Measurements from ENCODE around the gene CHST9.
"Not testable (repeated sequence)": the region's sequence is repeated elsewhere in the genome, so short reads cannot be mapped to it uniquely, and the experiment has no call there.

Gene CHST9

DNA sequence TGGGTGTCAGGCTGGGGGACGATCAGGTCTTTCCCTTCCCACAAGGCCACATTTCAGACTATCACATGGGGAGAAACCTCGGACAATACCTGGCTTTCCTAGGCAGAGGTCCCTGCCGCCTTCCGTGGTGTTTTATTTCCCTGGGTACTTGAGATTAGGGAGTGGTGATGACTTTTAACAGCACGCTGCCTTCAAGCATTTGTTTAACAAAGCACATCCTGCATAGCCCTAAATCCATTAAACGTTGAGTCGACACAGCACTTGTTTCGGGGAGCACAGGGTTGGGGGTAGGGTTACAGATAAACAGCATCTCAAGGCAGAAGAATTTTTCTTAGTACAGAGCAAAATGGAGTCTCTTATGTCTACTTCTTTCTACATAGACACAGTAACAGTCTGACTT, 257.3 kb downstream of the CHST9 start:
- not testable (repeated sequence) for DNase-seq (ENCODE audit: low read depth)

DNA sequence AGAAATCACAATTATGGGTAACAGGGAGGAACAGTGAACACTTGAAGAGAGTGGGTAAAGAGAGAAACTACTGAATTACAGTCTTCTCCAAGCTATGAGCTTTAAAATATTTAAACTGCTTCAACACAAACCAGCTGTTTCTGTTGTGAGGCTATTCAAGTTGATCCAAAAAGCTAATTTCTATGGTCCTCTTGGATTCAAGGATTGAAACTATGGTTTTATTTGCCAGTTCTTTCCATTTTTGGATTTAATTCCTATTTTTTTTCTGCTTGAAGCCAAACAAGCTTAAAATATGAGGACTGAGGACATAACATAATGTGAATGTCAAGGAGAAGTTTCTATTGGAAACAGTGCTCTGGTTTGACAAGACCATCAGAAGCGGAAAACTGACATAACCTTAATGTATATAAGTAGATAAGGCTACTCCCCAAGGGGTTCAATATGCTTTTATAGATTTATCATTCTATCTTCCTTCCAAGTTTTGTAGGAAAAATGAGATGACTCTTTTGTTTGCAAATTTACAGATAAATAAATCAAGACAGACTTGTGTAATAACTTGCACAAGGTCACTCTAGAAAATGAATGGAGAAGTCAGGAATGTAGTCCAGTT, 258.9 kb downstream of the CHST9 start:
- no peak for DNase-seq (ENCODE audit: low read depth)

DNA sequence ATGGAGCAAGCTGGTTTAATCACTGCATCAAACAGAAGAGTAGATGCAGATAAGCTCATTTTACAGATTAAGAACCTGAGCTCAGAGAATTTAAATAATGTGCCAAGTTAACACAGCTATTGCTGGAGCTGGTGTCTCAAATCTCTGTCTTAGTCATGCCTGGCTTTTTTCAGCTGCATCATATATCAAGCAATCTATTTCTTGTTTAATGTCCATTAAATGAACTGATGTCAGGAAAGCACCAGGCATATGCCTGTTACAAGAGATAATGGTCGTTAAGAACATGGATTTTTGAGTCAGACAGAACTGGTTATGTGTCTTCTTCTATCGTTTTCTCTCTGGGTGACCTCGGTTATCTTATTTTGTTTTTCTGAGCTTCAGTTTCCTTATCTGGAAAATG, 259.8 kb downstream of the CHST9 start:
- no peak for DNase-seq (ENCODE audit: low read depth)

- DNase-seq (ENCODE audit: low read depth), result no peak
Measured at GRCh38 chr18:26922313-26922712, 262.8 kb downstream of the CHST9 start.

- DNase-seq (ENCODE audit: low read depth), result no peak
Measured at GRCh38 chr18:26920644-26921043, 264.5 kb downstream of the CHST9 start.

GRCh38 chr18:26919627-26920026, 265.5 kb downstream of the CHST9 start:
- DNase-seq (ENCODE audit: low read depth), result no peak

DNA sequence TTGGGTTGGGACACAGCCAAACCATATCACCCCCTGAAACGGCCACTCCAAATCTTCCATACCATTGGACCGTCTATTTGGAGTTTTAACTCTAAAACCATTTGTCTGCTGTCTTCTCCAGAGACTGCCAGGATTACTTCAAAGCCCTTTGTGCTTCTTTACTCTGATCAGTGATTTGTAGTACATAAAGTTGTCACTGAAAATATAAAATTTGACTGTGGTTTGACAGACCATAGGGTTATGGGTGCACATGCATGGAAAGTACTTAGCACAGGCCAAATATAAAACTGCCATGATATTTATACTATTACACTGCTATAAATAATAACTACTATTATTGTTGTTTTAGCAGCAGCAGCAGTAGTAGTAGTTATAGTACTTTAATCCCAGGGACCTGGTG, 265.9 kb downstream of the CHST9 start:
- no peak for DNase-seq (ENCODE audit: low read depth)

DNA sequence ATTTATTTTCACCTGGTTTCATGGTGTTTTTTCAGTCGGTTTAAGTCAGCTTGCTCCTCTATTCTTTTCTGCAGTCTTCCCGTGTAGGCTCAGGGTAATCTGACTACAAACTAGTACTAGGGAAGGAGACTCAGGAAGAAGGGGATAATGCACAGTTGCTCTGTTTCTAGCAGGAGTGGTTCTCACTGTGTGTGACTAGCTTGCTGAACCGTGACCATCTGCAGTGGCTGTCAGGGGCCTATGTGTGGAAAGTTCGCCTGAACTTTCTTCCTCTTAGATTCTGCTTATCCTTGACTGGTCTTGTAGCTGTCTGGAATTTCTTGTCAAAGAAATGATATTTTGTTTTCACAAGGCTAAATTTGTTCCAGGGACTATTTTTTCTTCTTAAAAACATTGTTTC, 273.3 kb downstream of the CHST9 start:
- no peak for DNase-seq (ENCODE audit: low read depth)

DNA sequence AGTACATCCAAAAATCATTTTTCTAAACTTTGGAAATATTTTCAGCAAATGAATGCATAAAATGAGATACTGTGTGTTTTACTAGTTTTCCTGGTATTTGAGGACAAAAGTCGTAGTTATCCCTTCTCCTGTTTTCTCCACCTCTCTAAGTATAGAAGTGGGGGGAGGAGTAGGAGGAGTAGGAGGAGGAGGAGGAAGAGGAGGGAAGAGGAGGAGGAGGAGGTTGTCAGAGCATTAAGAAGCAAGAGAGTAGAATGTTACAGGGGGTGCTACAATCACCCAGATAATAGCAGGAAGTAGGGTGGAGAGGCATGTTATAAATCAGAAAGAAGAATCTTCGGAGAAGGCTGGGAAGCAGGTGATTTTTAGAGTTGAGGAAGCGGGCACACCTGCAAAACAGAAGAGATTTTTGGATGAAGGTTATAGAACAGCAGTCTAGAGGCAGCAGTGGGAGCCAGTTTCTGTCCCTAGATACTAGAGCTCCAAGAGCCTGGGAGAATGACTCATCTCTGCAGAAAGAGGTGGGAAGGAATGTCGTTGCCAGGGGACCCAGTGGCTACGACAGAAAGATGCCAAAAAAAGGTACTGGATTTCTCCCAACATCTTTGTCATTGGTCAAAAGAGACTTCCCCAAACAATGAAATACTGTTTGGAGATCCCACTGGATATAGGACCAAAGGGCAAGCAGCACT, 275.4 kb downstream of the CHST9 start:
- DNase-seq (ENCODE audit: low read depth), result no peak

DNA sequence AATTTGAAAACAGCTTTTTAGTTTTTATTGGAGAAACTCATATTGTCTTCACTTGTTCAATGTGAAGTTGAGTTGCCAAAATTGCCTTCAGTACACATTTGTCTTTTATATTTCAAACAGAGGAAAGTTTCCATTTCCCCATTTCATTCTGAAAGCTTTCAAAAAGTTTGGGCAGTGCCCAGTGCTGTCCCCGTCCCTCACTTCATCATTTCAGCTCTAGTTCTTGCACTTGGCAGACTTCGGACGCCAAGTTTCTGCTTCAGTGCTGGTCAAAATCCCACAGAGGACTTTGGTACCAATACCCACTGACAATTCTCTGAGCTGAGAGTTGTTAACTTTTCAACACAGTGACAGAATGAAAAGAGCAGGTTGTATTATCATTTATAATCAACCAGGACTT, 276.2 kb downstream of the CHST9 start:
- DNase-seq (ENCODE audit: low read depth), result no peak

- DNase-seq (ENCODE audit: low read depth), result no peak
Measured at GRCh38 chr18:26902291-26902690, 282.8 kb downstream of the CHST9 start.

GRCh38 chr18:26901020-26901419, 284.1 kb downstream of the CHST9 start:
- DNase-seq (ENCODE audit: low read depth), result no peak

DNA sequence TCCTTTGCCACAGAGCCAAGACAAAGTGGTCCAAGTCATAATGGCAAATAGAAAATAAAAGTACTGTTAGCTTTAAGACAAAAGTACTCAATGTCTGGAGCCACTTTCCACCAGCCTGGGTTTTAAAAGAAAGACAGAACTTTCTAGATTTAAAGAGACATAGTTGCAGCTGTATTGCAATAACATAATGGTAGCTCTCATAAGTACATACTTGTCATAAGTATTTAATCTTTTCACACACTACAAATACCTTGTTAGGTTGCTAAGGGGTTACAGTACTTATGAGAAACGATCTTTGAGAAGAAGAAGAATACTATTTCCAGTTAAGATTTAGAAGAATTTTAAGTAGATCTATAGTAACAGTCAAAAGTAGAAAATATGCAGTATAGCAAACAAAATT, 290.7 kb downstream of the CHST9 start:
- DNase-seq (ENCODE audit: low read depth), result no peak

DNA sequence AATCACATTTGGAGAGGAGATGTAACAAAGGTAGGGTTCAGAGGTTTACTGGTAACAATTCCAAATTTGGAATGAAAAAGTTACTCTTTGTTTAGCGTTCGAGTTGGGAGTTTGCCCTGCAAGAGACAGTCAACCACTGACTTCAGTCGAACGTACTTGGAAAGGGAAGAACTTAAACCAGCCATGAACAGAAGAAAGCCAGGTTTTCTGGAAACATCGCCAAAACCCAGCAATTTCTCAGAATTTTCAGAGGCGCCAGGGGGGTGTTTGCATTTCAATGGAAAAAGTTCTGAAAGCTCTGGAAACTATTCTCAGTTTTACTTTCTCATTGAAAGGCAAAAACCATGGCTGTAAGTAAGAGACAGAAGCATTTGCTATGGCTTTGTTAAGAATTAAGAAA, 291.1 kb downstream of the CHST9 start:
- DNase-seq (ENCODE audit: low read depth), result no peak

GRCh38 chr18:26888259-26888658, 296.8 kb downstream of the CHST9 start:
- no peak for DNase-seq (ENCODE audit: low read depth)

DNA sequence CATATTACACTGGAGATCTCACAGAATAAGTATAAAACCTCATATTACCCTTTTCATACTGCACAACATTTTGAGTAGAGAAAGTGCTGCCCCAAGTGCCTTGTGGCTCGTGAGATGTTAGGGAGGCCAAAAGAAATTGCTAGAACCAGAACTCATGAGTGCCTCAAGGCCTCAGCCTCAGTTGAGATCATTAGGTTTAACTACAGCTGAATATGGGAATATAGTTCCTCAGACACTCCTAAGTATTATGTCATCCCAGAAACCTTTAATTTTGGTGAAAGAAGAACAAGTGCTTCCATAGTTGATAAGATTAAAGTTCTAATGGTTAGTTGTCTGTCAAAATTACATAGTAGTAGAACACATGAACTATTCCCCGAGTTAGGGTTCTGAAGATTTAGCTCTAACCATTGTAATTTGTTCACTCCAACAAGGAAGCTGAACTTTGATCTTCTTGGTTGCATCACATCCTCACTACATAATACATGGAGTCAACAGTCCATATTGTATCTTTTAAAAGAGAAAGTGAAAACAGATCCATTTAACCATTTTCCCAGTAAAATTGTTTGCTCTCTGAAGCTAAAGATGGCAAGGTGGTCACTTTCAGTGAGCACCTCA, 310.0 kb downstream of the CHST9 start:
- no peak for DNase-seq (ENCODE audit: low read depth)

DNA sequence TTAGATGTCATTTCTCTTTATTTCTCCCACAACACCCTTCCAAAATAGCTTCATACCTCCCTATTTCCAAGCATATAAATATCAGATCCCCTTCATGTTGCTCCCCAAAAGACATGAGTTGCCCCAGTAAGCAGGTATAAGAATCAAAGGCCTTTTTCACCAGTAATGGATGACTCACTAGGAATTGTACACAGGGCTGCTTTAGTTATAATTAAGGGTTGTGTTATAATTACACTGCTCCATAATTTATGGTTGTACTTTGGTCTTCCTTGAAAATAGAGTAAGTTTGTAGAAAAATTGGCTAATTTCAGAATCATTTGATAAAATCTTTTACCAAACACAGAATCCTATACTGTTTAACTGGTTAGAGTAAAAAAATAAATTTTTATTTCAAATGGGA, 310.8 kb downstream of the CHST9 start:
- no peak for DNase-seq (ENCODE audit: low read depth)

DNA sequence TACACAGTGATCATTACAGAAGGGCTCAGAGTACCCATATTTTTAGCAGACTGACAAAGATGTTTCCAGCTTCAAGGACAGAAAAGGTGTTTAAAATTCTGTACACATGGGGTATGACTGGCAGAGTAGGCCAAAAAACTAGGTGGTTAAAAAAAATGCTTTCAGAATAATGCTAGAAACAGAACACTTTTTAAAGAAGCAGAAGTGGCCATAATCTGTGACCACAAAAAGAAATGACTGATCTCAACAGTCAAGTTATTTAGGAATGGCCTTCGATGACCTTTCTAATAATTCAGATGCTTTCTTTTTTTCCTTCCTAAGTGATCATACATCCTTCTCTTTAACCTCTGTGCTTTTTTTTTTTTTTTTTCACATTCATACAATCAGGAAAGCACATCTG, 315.5 kb downstream of the CHST9 start:
- no peak for DNase-seq (ENCODE audit: low read depth)

- no peak for DNase-seq (ENCODE audit: low read depth)
Measured at GRCh38 chr18:26868968-26869586, 316.0 kb downstream of the CHST9 start.

- no peak for DNase-seq (ENCODE audit: low read depth)
Measured at GRCh38 chr18:26867471-26867870, 317.6 kb downstream of the CHST9 start.

DNA sequence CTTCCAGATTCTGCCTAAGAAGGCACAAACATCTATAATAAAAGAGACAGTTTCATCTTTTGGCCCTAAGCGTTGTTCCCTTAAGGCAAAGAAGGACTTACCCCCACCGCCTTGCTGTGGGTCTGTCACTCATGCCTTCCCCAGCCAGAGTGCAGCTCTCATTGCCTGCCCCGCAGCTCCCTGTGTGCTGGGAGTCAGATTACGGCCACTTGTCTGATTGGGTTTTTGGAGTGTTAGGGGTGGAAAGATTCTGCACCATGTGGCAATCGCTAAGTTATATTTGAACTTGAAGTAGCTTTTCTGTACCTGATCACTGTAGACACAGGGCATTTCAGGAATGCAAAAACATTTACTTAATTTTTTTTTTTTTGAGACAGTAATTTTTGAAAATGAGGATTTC, 319.6 kb downstream of the CHST9 start, which contains the start of gene AQP4:
Gene AQP4, minus strand, starts transcription at position 151 of the 400 bp plus-strand sequence. Its CDS starts 18 bp downstream, at position 133.
- no peak for DNase-seq (ENCODE audit: low read depth)

- DNase-seq (ENCODE audit: low read depth), result no peak
Measured at GRCh38 chr18:26864658-26865057, 320.4 kb downstream of the CHST9 start.

DNA sequence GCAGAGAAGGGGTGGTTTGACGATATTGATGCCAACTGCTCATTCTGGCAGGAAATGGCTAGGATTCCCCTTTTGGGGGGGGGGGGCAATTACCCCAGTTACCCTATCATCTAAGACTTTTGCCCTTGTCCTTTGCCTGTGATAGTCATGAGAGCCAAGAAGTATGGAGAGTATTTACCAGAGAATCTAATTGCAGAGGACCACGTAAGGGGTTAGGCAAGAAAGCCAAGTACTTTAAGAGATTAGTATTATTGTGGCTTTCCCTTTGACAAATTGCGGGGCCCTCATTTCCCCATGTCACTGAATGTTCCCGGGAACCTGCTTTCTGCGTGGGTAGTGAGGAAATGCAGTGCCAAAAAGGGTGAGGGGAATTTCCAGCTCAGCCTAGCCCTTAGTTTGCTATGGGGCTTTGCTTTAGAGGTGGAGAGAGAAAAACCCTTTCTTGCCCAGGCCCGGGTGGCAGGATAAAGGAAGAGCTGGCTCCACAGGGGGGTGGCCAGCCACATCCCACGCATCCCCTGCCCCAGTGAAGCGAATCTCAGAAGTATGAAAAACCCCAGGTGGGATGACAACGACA, 321.1 kb downstream of the CHST9 start:
- DNase-seq (ENCODE audit: low read depth), result no peak
